GM19452 (cell line): Measurements from ENCODE around the gene AAMDC.

ENCODE experiments used
- ATAC-seq: cut with Tn5 transposase; IDR thresholded peaks from one replicate; pipeline ENCODE4 v1.9.1; 2021; ENCODE audit not compliant: unreplicated experiment

Gene AAMDC

GRCh38 chr11:77820565-77821348, at the start of gene AAMDC, which contains the start of gene RSF1:
Gene AAMDC (plus strand): TSS chr11:77821144. CDS start chr11:77842497, 21,353 bp downstream.
Gene RSF1 (minus strand): TSS chr11:77820722. CDS start chr11:77820714, 8 bp downstream.
- peak; percentile 78 for ATAC-seq

DNA sequence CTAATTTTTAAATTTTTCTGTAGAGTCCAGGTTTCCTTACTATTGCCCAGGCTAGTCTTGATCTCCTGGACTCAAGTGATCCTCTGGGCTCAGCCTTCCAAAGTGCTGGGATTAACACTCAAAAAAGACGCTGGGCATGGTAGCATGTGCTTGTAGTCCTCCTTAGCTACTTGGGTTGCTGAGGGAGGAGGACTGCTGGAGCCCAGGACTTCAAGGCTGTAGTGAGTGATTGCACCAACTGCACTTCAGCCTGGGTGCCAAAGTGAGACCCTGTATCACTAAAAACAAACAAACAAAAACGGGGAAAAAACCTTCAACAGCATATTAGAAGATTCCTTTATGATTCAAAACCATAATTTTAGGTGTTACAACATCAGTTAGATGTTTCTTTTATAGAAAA, 45.0 kb upstream of the AAMDC start:
- ATAC-seq = no peak

- ATAC-seq = no peak
Measured at GRCh38 chr11:77776455-77776854, 44.5 kb upstream of the AAMDC start.

GRCh38 chr11:77778118-77778517, 42.8 kb upstream of the AAMDC start:
- no peak for ATAC-seq

- no peak for ATAC-seq
Measured at GRCh38 chr11:77778549-77778948, 42.4 kb upstream of the AAMDC start.

- ATAC-seq = no peak
Measured at GRCh38 chr11:77779935-77780334, 41.0 kb upstream of the AAMDC start.

DNA sequence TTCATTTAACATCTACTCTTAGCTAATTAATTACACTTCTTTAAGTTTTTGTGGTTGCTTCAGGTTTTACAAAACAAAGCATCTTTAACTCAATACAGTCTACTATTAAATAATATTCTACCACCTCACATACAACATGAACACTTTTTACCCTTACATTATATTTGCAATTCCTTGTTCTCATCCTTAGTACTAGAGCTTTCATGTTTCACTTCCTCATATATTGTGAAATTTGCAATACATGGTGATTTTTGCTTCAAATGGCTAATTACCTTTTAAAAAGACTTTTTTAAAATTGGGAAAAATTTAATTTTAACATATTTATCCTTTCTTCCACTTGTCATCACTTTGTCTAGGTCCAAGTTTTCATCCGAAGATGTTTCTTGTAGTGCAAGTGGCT, 37.9 kb upstream of the AAMDC start:
- ATAC-seq = no peak

DNA sequence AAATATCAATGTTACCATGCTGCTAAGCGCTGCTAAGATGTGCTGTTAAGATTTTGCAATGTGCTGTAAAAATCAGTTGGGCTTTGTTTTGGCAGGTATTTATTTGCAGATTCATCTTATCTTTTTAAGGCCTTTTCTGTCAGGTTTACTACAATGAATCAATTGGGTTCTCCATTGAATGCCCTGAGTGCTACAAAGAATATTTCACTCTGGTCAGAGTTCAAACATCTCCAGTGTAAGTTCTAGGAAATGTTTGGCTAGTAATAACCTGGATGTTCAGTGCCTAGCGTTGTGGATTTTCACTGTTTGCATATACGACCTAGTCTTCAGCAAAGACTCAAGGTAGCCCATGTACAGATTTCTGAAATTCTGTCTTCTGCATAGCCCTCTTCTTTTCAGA, 36.4 kb upstream of the AAMDC start:
- no peak for ATAC-seq

DNA sequence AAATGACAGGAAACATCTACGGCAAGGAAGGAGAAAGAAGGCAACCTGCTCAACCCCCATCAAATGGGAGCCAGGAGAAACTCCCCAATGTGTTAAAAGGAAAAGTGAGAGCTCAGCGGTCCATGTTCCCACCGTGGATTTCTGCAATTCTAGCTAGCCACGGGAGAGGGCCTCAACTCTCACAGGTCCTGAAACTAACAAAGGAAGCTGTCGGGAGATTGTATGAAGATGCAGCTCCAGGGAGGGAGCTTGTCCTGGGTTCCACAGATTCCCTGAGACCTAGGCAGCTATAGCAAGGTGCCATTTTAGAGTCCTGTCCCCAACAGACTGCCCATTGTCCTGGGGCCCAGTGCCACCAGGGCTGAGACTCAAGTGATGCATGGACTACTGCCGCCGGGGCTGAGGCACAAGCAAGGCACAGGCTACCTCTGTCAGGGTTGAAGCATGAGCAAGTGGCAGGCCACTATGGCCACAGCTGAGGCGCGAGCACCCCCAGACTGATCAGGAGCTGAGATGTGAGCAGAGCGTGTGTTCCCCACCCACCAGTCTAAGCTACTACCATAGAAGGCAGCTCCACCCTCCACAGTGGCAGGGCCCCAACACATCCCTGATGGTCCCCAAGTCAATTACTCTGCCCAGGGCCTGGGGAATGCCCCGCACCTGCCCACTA, 31.7 kb upstream of the AAMDC start:
- no peak for ATAC-seq

DNA sequence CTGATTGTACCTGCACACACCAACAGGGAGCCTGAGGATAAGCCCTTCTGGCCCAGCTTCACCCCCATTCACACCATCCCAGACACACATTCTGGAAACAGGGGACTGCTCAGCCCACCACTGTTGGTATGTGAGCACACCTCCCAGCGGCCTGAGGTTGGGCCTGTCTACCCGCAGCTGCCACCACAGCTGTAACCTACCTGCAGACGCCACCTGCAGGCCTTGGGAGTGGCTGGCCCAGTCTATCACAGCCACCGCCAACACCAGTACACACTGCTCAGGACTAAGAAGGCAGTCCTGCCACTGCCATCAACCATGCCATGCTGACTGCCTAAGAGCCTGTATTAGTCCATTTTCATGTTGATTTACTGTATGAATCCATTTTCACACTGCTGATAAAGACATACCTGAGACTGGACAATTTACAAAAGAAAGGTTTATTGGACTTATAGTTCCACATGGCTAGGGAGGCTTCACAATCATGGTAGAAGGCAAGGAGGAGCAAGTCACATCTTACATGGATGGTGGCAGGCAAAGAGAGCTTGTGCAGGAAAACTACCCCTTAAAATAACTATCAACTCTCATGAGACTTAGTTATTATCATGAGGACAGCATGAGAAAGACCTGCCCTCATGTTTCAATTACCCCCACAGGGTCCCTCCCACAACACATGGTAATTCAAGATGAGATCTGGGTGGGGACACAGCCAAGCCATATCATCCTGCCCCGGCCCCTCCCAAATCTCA, 31.0 kb upstream of the AAMDC start:
- no peak for ATAC-seq

GRCh38 chr11:77791301-77791700, 29.6 kb upstream of the AAMDC start:
- no peak for ATAC-seq

DNA sequence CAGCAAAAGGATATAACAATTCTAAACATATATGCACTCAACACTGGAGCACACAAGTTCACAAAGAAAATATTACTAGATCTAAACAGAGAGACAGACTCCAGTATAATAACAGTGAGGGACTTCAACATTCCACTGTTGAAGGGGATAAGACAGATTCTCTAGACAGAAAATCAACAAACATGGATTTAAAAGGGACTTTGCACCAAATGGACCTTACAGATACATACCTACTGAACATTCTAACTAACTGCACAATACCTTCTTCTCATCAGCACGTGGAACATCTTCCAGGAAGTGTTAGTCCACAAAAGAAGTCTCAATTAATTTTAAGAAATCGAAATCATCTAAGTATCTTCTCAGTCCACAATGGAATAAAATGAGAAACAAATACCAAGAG, 27.0 kb upstream of the AAMDC start:
- no peak for ATAC-seq

DNA sequence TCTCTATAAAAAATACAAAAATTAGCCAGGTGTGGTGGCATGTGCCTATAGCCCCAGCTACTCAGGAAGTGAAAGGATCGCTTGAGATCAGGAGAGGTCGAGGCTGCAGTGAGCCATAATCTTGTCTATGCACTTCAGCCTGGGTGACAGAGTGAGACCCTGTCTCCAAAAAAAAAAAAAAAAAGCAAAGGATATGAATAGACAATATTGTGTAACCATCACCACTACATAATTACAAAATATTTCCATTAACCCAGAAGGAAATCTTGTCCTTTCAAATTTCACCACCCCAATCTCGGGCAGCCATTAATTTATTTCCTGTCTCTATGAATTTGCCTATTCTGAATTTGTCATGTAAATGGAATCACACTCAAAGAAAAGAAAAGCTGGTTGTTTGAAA, 21.6 kb upstream of the AAMDC start:
- no peak for ATAC-seq

DNA sequence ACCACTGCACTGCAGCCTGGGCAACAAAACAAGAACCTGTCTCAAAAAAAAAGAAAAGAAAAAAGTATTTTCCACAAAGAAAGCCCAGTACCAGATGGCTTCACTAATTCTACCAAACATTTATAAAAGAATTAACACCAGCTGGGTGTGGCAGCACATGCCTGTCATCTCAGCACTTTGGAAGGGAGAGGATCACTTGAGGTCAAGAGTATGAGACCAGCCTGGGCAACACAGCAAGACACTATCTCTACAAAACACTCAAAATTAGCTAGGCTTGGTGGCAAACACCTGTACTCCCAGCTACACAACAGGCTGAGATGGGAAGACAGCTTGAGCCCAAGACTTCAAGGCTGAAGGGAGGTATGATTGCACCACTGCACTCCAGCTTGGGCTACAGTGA, 20.5 kb upstream of the AAMDC start:
- ATAC-seq = no peak

- ATAC-seq = no peak
Measured at GRCh38 chr11:77801477-77801876, 19.5 kb upstream of the AAMDC start.

- ATAC-seq = no peak
Measured at GRCh38 chr11:77806415-77806814, 14.5 kb upstream of the AAMDC start.

DNA sequence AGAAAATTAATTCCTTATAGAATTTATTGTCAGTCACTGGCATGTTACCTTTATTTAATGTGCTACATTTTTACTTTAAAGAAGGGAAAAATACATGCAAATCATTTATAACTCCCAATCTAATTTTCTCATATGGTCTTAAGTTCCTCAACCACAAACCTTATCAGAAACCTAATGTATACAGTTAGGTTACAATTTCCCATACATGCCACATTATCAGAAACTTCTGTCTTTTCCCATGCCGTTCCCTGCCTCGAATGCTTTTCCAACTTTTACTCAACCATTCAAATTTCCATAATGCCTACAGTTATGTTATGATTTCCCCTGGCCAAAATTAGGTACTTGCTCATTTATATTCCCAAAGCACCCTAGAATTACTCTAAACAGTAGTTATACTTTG, 14.0 kb upstream of the AAMDC start:
- ATAC-seq = no peak

- no peak for ATAC-seq
Measured at GRCh38 chr11:77813256-77813655, 7.7 kb upstream of the AAMDC start.

- no peak for ATAC-seq
Measured at GRCh38 chr11:77814848-77815247, 6.1 kb upstream of the AAMDC start.

DNA sequence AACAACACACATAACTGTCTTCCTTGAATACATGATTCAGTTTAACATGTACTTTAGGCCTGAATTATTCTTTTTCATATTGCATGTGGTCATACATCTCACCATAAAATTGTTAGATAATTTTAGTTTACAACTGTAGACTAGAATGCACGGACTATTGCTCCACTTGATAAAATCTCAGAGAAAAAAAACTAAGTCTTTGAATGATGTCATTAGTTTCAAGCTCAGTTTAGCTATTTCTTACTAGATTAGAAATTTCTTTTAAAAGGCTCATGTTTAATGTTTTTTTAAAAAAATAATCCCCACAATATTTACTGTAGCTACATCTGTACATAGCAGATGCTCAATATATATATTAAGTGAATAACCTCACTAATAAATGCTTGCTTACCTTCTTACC, 5.5 kb upstream of the AAMDC start:
- no peak for ATAC-seq

- ATAC-seq = peak; percentile 49
Measured at GRCh38 chr11:77819411-77819920, 1.5 kb upstream of the AAMDC start.
